Natural killer cell (primary cell): ENCODE results near the gene FSIP1. TPM values are rescaled to one million over a fixed set of nuclear protein-coding genes. Genes with fewer than 3 reads are reported as not detected.

Experiments
- ATAC-seq, 3 donors: fragments of 150-1000 bp in 2 of 3; fragments of 200-7000 bp in 1 of 3; cut with Tn5 transposase; 1 replicate in 1 of 3; 2 replicates in 2 of 3; pipeline ENCODE4 v1.10.0; 2021; ENCODE audit warnings: mild to moderate bottlenecking in 2 of 3, moderate library complexity in 2 of 3
- DNase-seq, 2 donors: peaks; one replicate each; pipeline versions ENCODE4 v3.0.0 to v3.0.0-alpha.2; 2013 to 2021; ENCODE audit warnings: mixed read lengths in 1 of 2
- H3K27ac ChIP-seq: one replicate; pipeline ENCODE4 v1.5.1; 2013; ENCODE audit warnings: mild to moderate bottlenecking, low read length
- H3K27me3 ChIP-seq: one replicate; pipeline ENCODE4 v1.6.1; 2013; ENCODE audit warnings: low read length; ENCODE audit not compliant: control insufficient read depth, insufficient read depth
- H3K36me3 ChIP-seq: one replicate; pipeline ENCODE4 v1.6.1; 2013; ENCODE audit warnings: low read length; ENCODE audit not compliant: control insufficient read depth, insufficient read depth
- H3K4me1 ChIP-seq: one replicate; pipeline ENCODE4 v1.6.1; 2013; ENCODE audit warnings: low read length; ENCODE audit not compliant: control insufficient read depth, insufficient read depth
- H3K4me3 ChIP-seq: one replicate; pipeline ENCODE4 v1.5.1; 2013; ENCODE audit warnings: low read length
- H3K9me3 ChIP-seq: one replicate; pipeline ENCODE4 v1.6.1; 2013; ENCODE audit warnings: low read length; ENCODE audit not compliant: control insufficient read depth, insufficient read depth
- H3K27ac Mint-ChIP-seq, 2 donors: one replicate each; pipeline ENCODE4 v1.8.0; 2022; ENCODE audit warnings: mild to moderate bottlenecking in 2 of 2, mixed read lengths in 2 of 2, moderate library complexity in 1 of 2
- H3K27me3 Mint-ChIP-seq, 2 donors: one replicate each; pipeline ENCODE4 v1.8.0; 2022; ENCODE audit warnings: low read depth in 2 of 2, mixed read lengths in 2 of 2
- H3K36me3 Mint-ChIP-seq: one replicate; pipeline ENCODE4 v1.8.0; 2022; ENCODE audit warnings: mixed read lengths
- H3K4me1 Mint-ChIP-seq, 2 donors: one replicate each; pipeline ENCODE4 v1.8.0; 2022; ENCODE audit warnings: mixed read lengths in 2 of 2
- H3K4me3 Mint-ChIP-seq: one replicate; pipeline ENCODE4 v1.8.0; 2022; ENCODE audit warnings: mild to moderate bottlenecking, moderate library complexity, mixed read lengths
- H3K9me3 Mint-ChIP-seq, 2 donors: one replicate each; pipeline ENCODE4 v1.8.0; 2022; ENCODE audit warnings: mixed read lengths in 2 of 2
- CTCF ChIP-seq: fragments of 200-600 bp; IDR thresholded peaks from one replicate; pipeline ENCODE4 v1.8.0; 2022; ENCODE audit warnings: antibody characterized with exemption
- WGBS: methylation state at CpG from one replicate; pipeline ENCODE4 v1.1.7; 2013; ENCODE audit warnings: missing lambda C conversion rate; ENCODE audit not compliant: insufficient coverage; 5-methylcytosine and 5-hydroxymethylcytosine counted together
- intact Hi-C: fragments of 100-400 bp; cut with micrococcal nuclease; formaldehyde crosslinking; loops from one replicate; pipeline ENCODE4 v1.14.2; 2022
- total RNA-seq, 4 donors: library from RNA; stranded (reverse); fragments of 120-200 nt in 1 of 4; gene quantifications; one replicate each; pipeline versions ENCODE4 v1.2.3 to v1.2.4, GENCODE V29; 2013 to 2022

The FSIP1 gene
- total RNA-seq, 3 donors from 2014 or later (not counting 1 experiment from before 2014, with no cell fraction given) = 1.1 to 2.3 (median 1.8) TPM

- Mint-ChIP-seq H3K4me1 (peaks cover 4 to 10% of the 10 kb centered on the region in 2 donors), H3K27ac (no peak overlapping the region), H3K4me3 (no peak overlapping the region), H3K36me3 (no peaks in the 10 kb centered on the region), H3K27me3 (no peaks in the 10 kb centered on the region), H3K9me3 (no peaks in the 10 kb centered on the region)
- Histone ChIP-seq H3K27me3 (no peaks in the 10 kb centered on the region), H3K4me3 (no peak overlapping the region), H3K36me3 (no peaks in the 10 kb centered on the region), H3K9me3 (no peaks in the 10 kb centered on the region), H3K4me1 (no peaks in the 10 kb centered on the region), H3K27ac (no peak overlapping the region)
- DNase-seq = no peak
- no CpG with 5 or more reads among the region's 1 CpG for WGBS
- TF ChIP-seq CTCF = no peak
- intact Hi-C loops = no loop called here
- no peak for ATAC-seq
Measured at GRCh38 chr15:39657181-39657580, 125.5 kb downstream of the FSIP1 start.

- Mint-ChIP-seq H3K36me3 (no peaks in the 10 kb centered on the region), H3K27ac (no peak overlapping the region), H3K4me1 (peaks cover 0 to 10% of the 10 kb centered on the region in 2 donors), H3K27me3 (no peaks in the 10 kb centered on the region), H3K4me3 (no peak overlapping the region), H3K9me3 (no peaks in the 10 kb centered on the region)
- DNase-seq (no peak), ATAC-seq (no peak)
- TF ChIP-seq CTCF = no peak
- 77% methylated on average over 2 of the region's 4 CpGs for WGBS
- Histone ChIP-seq H3K36me3 (no peaks in the 10 kb centered on the region), H3K27me3 (no peaks in the 10 kb centered on the region), H3K4me1 (no peaks in the 10 kb centered on the region), H3K27ac (no peak overlapping the region), H3K4me3 (no peak overlapping the region), H3K9me3 (no peaks in the 10 kb centered on the region)
- intact Hi-C loops = no loop called here
Measured at GRCh38 chr15:39654304-39654703, 128.3 kb downstream of the FSIP1 start.

- no peaks in the 10 kb centered on the region for H3K36me3 ChIP-seq
- no peaks in the 10 kb centered on the region for H3K9me3 ChIP-seq
- no peak for TF ChIP-seq CTCF
- Mint-ChIP-seq H3K4me1 (peaks cover 0 to 13% of the 10 kb centered on the region in 2 donors), H3K9me3 (no peaks in the 10 kb centered on the region), H3K27me3 (no peaks in the 10 kb centered on the region), H3K27ac (no peak overlapping the region), H3K4me3 (no peak overlapping the region), H3K36me3 (no peaks in the 10 kb centered on the region)
- WGBS = no CpG with 5 or more reads among the region's 1 CpG
- no peaks in the 10 kb centered on the region for H3K4me1 ChIP-seq
- no peak overlapping the region for H3K4me3 ChIP-seq
- H3K27ac ChIP-seq = no peak overlapping the region
- intact Hi-C loops = no loop called here
- ATAC-seq (no peak), DNase-seq (no peak)
- H3K27me3 ChIP-seq = no peaks in the 10 kb centered on the region
Measured at GRCh38 chr15:39651881-39652280, 130.8 kb downstream of the FSIP1 start.

GRCh38 chr15:39651295-39651694 is 131.3 kb downstream of the FSIP1 start:
- Histone ChIP-seq H3K4me3 (no peak overlapping the region), H3K27me3 (no peaks in the 10 kb centered on the region), H3K9me3 (no peaks in the 10 kb centered on the region), H3K36me3 (no peaks in the 10 kb centered on the region), H3K4me1 (no peaks in the 10 kb centered on the region), H3K27ac (no peak overlapping the region)
- Mint-ChIP-seq H3K4me3 (no peak overlapping the region), H3K27ac (no peak overlapping the region), H3K4me1 (peaks cover 0 to 17% of the 10 kb centered on the region in 2 donors), H3K36me3 (no peaks in the 10 kb centered on the region), H3K9me3 (no peaks in the 10 kb centered on the region), H3K27me3 (no peaks in the 10 kb centered on the region)
- TF ChIP-seq CTCF = no peak
- DNase-seq = no peak
- no CpG with 5 or more reads among the region's 1 CpG for WGBS
- intact Hi-C loops = no loop called here
- ATAC-seq = no peak
